ENCODE results near the gene OR6B1. TPM values are rescaled to one million over a fixed set of nuclear protein-coding genes. Genes with fewer than 3 reads are reported as not detected.
"Not testable (repeated sequence)": the region's sequence is repeated elsewhere in the genome, so short reads cannot be mapped to it uniquely, and the experiment has no call there.

Gene OR6B1
- total RNA-seq, 1 donor from 2014 or later: not detected

DNA sequence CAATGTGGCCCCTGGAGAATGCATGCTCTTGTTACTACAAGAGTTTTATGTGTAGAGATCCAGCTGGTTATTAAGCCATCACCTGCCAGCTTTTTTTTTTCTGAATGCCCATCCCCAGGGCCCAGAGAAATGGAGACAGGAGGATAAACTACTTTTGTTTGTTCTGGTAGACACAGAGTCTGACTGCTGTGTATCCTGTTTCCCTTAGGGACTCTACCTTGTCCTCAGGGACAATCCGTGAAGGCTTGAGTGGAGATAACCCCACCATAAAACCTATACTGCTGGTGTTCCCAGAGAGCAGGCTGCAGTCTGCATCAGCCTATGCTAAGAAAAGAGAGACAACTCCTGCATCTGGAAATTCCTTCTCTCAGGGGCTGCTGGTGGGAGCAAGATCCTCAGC, 48.5 kb downstream of the OR6B1 start, which contains the start of gene OR2A5:
OR2A5 (plus strand) TSS at position 301 of the 400 bp plus-strand sequence. CDS start 1,454 bp downstream, outside the sequence.
- no peak within 1 kb of the TSS for H3K4me3 ChIP-seq (ENCODE audit: low read depth, low read length)
- no peak for DNase-seq (ENCODE audit: low read depth)
- no peaks in the 10 kb centered on the region for H3K36me3 ChIP-seq (ENCODE audit: control insufficient read depth, insufficient read depth, low read length)
- TF ChIP-seq, protein P1, sequence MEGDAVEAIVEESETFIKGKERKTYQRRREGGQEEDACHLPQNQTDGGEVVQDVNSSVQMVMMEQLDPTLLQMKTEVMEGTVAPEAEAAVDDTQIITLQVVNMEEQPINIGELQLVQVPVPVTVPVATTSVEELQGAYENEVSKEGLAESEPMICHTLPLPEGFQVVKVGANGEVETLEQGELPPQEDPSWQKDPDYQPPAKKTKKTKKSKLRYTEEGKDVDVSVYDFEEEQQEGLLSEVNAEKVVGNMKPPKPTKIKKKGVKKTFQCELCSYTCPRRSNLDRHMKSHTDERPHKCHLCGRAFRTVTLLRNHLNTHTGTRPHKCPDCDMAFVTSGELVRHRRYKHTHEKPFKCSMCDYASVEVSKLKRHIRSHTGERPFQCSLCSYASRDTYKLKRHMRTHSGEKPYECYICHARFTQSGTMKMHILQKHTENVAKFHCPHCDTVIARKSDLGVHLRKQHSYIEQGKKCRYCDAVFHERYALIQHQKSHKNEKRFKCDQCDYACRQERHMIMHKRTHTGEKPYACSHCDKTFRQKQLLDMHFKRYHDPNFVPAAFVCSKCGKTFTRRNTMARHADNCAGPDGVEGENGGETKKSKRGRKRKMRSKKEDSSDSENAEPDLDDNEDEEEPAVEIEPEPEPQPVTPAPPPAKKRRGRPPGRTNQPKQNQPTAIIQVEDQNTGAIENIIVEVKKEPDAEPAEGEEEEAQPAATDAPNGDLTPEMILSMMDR (IDR thresholded peaks at IDR 0.05; ENCODE audit: insufficient read depth, low read length, poor library complexity, severe bottlenecking): no peak
- no peaks in the 10 kb centered on the region for H3K27me3 ChIP-seq (ENCODE audit: control insufficient read depth, insufficient read depth, low read length)

GRCh38 chr7:144049491-144049890, 49.4 kb downstream of the OR6B1 start:
- H3K36me3 ChIP-seq (ENCODE audit: control insufficient read depth, insufficient read depth, low read length): no peaks in the 10 kb centered on the region
- no peaks in the 10 kb centered on the region for H3K27me3 ChIP-seq (ENCODE audit: control insufficient read depth, insufficient read depth, low read length)
- no peak overlapping the region for H3K4me3 ChIP-seq (ENCODE audit: low read depth, low read length)
- TF ChIP-seq, protein P1 (IDR thresholded peaks at IDR 0.05; ENCODE audit: insufficient read depth, low read length, poor library complexity, severe bottlenecking): no peak
- no peak for DNase-seq (ENCODE audit: low read depth)

DNA sequence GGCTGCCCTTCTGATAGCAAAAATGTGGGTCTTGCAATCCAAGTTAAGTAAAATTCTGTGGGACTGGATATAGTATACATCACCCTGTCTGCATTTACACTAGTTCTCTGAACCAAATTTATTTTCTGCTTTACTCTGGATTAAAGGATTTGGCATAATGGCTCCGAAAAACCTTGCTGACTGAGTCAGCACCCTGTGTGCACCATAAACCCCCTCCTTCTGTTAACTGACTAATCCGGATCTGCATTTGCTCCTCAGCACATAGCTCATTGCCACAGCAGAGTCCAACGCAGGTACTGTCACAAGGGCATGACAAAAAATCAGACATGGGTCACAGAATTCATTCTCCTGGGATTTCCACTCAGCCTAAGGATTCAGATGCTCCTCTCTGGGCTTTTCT, 50.0 kb downstream of the OR6B1 start:
- no peak for DNase-seq (ENCODE audit: low read depth)
- H3K27me3 ChIP-seq (ENCODE audit: control insufficient read depth, insufficient read depth, low read length): no peaks in the 10 kb centered on the region
- no peak overlapping the region for H3K4me3 ChIP-seq (ENCODE audit: low read depth, low read length)
- H3K36me3 ChIP-seq (ENCODE audit: control insufficient read depth, insufficient read depth, low read length): no peaks in the 10 kb centered on the region
- TF ChIP-seq, protein P1 (IDR thresholded peaks at IDR 0.05; ENCODE audit: insufficient read depth, low read length, poor library complexity, severe bottlenecking): no peak

DNA sequence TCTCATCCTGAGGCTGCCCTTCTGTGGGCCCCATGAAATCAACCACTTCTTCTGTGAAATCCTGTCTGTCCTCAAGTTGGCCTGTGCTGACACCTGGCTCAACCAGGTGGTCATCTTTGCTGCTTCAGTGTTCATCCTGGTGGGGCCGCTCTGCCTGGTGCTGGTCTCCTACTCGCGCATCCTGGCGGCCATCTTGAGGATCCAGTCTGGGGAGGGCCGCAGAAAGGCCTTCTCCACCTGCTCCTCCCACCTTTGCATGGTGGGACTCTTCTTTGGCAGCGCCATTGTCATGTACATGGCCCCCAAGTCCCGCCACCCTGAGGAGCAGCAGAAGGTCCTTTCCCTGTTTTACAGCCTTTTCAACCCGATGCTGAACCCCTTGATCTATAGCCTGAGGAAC, 50.8 kb downstream of the OR6B1 start:
- H3K36me3 ChIP-seq (ENCODE audit: control insufficient read depth, insufficient read depth, low read length); H3K4me3 ChIP-seq (ENCODE audit: low read depth, low read length); H3K27me3 ChIP-seq (ENCODE audit: control insufficient read depth, insufficient read depth, low read length); DNase-seq (ENCODE audit: low read depth): not testable (repeated sequence)

DNA sequence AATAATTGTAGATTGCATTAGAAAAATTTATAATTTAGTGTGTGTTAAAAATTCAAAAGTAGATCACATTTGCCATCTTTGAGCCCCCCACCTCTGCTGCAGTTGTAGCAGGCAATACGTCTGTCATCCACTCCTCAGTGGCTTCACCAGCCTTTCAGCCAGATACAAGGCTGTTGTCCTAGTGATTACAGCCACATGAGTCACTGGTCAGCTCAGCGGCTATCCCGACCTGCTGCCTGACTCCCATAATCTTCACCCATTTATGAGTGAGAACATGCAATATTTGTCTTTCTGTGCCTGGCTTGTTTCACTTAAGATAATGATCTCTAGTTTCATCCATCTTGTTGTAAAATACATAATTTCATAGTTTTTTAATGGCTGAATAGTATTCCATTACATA, 57.8 kb downstream of the OR6B1 start:
- H3K36me3 ChIP-seq (ENCODE audit: control insufficient read depth, insufficient read depth, low read length): no peaks in the 10 kb centered on the region
- peak; percentile 9 for DNase-seq (ENCODE audit: low read depth)
- TF ChIP-seq, protein P1 (IDR thresholded peaks at IDR 0.05; ENCODE audit: insufficient read depth, low read length, poor library complexity, severe bottlenecking): no peak
- no peak overlapping the region for H3K4me3 ChIP-seq (ENCODE audit: low read depth, low read length)
- no peaks in the 10 kb centered on the region for H3K27me3 ChIP-seq (ENCODE audit: control insufficient read depth, insufficient read depth, low read length)

Other genes starting within 250 kb of the OR6B1 start
- not detected in 2 replicates for gene CTAGE6, start 242.6 kb upstream of the OR6B1 start, total RNA-seq
- 37.4 and 44.6 TPM in 2 replicates for gene TCAF1, start 98.1 kb upstream of the OR6B1 start, total RNA-seq
- not detected in 2 replicates for gene OR2F2, start 65.1 kb upstream of the OR6B1 start, total RNA-seq
- 0.13 TPM in 1 of 2 replicates, not detected in the other for gene OR2F1, start 45.5 kb upstream of the OR6B1 start, total RNA-seq
- not detected in 2 replicates for gene OR2A5, start 48.6 kb downstream of the OR6B1 start, total RNA-seq
- gene OR2A25, start 69.5 kb downstream of the OR6B1 start, total RNA-seq: not detected in 2 replicates
- gene OR2A12, start 86.0 kb downstream of the OR6B1 start, total RNA-seq: not detected in 2 replicates
- gene OR2A2, start 109.3 kb downstream of the OR6B1 start, total RNA-seq: not detected in 2 replicates
- gene OR2A14, start 122.9 kb downstream of the OR6B1 start, total RNA-seq: not detected in 2 replicates
- gene CTAGE4, start 183.1 kb downstream of the OR6B1 start, total RNA-seq: 4.2 and 4.3 TPM in 2 replicates
- gene ARHGEF35, start 195.5 kb downstream of the OR6B1 start, total RNA-seq: 9.0 and 11.5 TPM in 2 replicates
- 0.07 and 0.08 TPM in 2 replicates for gene OR2A42, start 239.3 kb downstream of the OR6B1 start, total RNA-seq